ENCODE measurements around the gene CD247. TPM values are rescaled to one million over a fixed set of nuclear protein-coding genes. Genes with fewer than 3 reads are reported as not detected.

CD247 gene
- polyA plus RNA-seq (2011; rRNA removed) (0.27 and 0.30 TPM in 2 replicates), polyA plus RNA-seq (2017; fragmentation: RNase III; extraction: RNeasy Plus Mini Kit Qiagen cat#74134 plus additional on column Dnase treatment) (0.10 to 0.28 TPM (median 0.18 TPM) in 3 replicates), polyA minus RNA-seq (2011; rRNA and poly(A)+ RNA removed) (0.37 TPM in 1 of 2 replicates, not detected in the other)
- polyA plus RNA-seq (2012; cell fraction: cytosol; rRNA removed), result 0.40 and 0.49 TPM in 2 replicates
- 0.42 and 0.58 TPM in 2 replicates for polyA plus RNA-seq (2012; cell fraction: nucleus; rRNA removed)

GRCh38 chr1:167518331-167518700, at the start of gene CD247:
Gene CD247, minus strand, starts transcription at chr1:167518529. Its CDS starts 64 bp downstream, at chr1:167518465.
- FAIRE-seq (no peak), DNase-seq (ENCODE audit: low read depth in 1 of 2, low spot score in 1 of 2) (no peak), ATAC-seq (no peak)
- Histone ChIP-seq H3K27ac (no peak within 1 kb of the TSS), H3K4me2 (no peak within 1 kb of the TSS), H3K9me3 (no peaks in the 10 kb centered on the region; the same call in 2 of the 3 replicates), H3K4me1 (no peaks in the 10 kb centered on the region), H3K4me3 (no peak within 1 kb of the TSS)
- 90% methylated on average over 14 of the region's 14 CpGs for WGBS (ENCODE audit: missing lambda C conversion rate)
- TF ChIP-seq CBX2 (IDR thresholded peaks at IDR 0.05; ENCODE audit: borderline replicate concordance, low read depth) (no peak), NR3C1 (IDR thresholded peaks at IDR 0.05) (no peak), ESRRA (IDR thresholded peaks at IDR 0.05; ENCODE audit: borderline replicate concordance, low read length) (no peak), HDAC2 (IDR thresholded peaks at IDR 0.05) (no peak), RAD21 (conservative IDR thresholded peaks at IDR 0.05 in 1 of 2, IDR thresholded peaks at IDR 0.05 in 1 of 2) (no peak)
- CTCF ChIA-PET, result interaction anchor here (0.7 to 2.1 kb wide), 3 partner anchors 16 to 77 kb away, joined by 3 to 16 read pairs (median 4); no protein-coding TSS in a partner anchor
- POLR2A ChIA-PET, result no interaction called here

- peaks cover 13% of the 10 kb centered on the region; the same call in 2 of the 3 replicates for H3K4me1 ChIP-seq
- ChIA-PET POLR2A (no interaction called here), CTCF (interaction anchor here (1.2 kb wide), 1 partner anchor 120 kb away, joined by 4 read pairs; no protein-coding TSS in a partner anchor)
- no peak for FAIRE-seq
- TF ChIP-seq EHF (CRISPR knock-in tag; IDR thresholded peaks at IDR 0.05) (no peak), KDM5A (IDR thresholded peaks at IDR 0.05) (no peak), CBX2 (IDR thresholded peaks at IDR 0.05; ENCODE audit: borderline replicate concordance, low read depth) (no peak), ESRRA (IDR thresholded peaks at IDR 0.05; ENCODE audit: borderline replicate concordance, low read length) (no peak), RCOR1 (IDR thresholded peaks at IDR 0.05; ENCODE audit: low read depth, low read length) (no peak)
- ATAC-seq, result no peak
- H3K27ac ChIP-seq, result no peak overlapping the region
- 72% methylated on average over 5 of the region's 5 CpGs for WGBS (ENCODE audit: missing lambda C conversion rate)
- no peak overlapping the region for H3K4me2 ChIP-seq
- H3K4me3 ChIP-seq, result no peak overlapping the region
- no peaks in the 10 kb centered on the region for H3K9me3 ChIP-seq
- DNase-seq (ENCODE audit: low read depth in 1 of 2, low spot score in 1 of 2), result no peak
Measured at GRCh38 chr1:167567663-167568062, 49.3 kb upstream of the CD247 start.

GRCh38 chr1:167566766-167567165, 48.4 kb upstream of the CD247 start:
- DNase-seq (ENCODE audit: low read depth in 1 of 2, low spot score in 1 of 2), result no peak
- Histone ChIP-seq H3K4me1 (peaks cover 13% of the 10 kb centered on the region; the same call in 2 of the 3 replicates), H3K27ac (no peak overlapping the region), H3K4me3 (no peak overlapping the region), H3K9me3 (no peaks in the 10 kb centered on the region), H3K4me2 (no peak overlapping the region)
- 58% methylated on average over 3 of the region's 3 CpGs for WGBS (ENCODE audit: missing lambda C conversion rate)
- ChIA-PET POLR2A (no interaction called here), CTCF (interaction anchor here (0.6 to 3.1 kb wide), 5 partner anchors 10 to 230 kb away, joined by 3 to 11 read pairs (median 3); no protein-coding TSS in a partner anchor)
- ATAC-seq, result no peak
- TF ChIP-seq HDAC2 (IDR thresholded peaks at IDR 0.05) (no peak), EHMT2 (IDR thresholded peaks at IDR 0.05; ENCODE audit: low read depth) (no peak), FOXS1 (CRISPR knock-in tag; IDR thresholded peaks at IDR 0.05) (no peak), EP300 (IDR thresholded peaks at IDR 0.05) (no peak), POLR2A (IDR thresholded peaks at IDR 0.05; ENCODE audit: low read length) (no peak), JUN (IDR thresholded peaks at IDR 0.05) (no peak), BCL3 (IDR thresholded peaks at IDR 0.05) (no peak), HOXB13 (CRISPR knock-in tag; IDR thresholded peaks at IDR 0.05; ENCODE audit: low read depth) (no peak), CTCF (IDR thresholded peaks at IDR 0.05) (no peak)
- no peak for FAIRE-seq

GRCh38 chr1:167565922-167566321, 47.6 kb upstream of the CD247 start:
- H3K4me3 ChIP-seq, result no peak overlapping the region
- peaks cover 13% of the 10 kb centered on the region; the same call in 2 of the 3 replicates for H3K4me1 ChIP-seq
- POLR2A ChIA-PET, result no interaction called here
- no peak for FAIRE-seq
- ATAC-seq, result no peak
- 71% methylated on average over 5 of the region's 5 CpGs for WGBS (ENCODE audit: missing lambda C conversion rate)
- no peaks in the 10 kb centered on the region for H3K9me3 ChIP-seq
- CTCF ChIA-PET, result interaction anchor here (0.8 to 3.1 kb wide), 6 partner anchors 9 to 122 kb away, joined by 3 to 28 read pairs (median 4); partner anchors contain the start of gene CREG1
- H3K4me2 ChIP-seq, result no peak overlapping the region
- H3K27ac ChIP-seq, result no peak overlapping the region
- no peak for DNase-seq (ENCODE audit: low read depth in 1 of 2, low spot score in 1 of 2)
- TF ChIP-seq BCL3 (IDR thresholded peaks at IDR 0.05) (no peak), HES2 (IDR thresholded peaks at IDR 0.05) (no peak), CEBPB (IDR thresholded peaks at IDR 0.05) (no peak), ZSCAN20 (CRISPR knock-in tag; IDR thresholded peaks at IDR 0.05) (no peak), KDM5A (IDR thresholded peaks at IDR 0.05) (no peak), CTCF (IDR thresholded peaks at IDR 0.05) (no peak), EHF (CRISPR knock-in tag; IDR thresholded peaks at IDR 0.05) (no peak), CHD4 (IDR thresholded peaks at IDR 0.05; ENCODE audit: borderline replicate concordance) (no peak), GATA3 (IDR thresholded peaks at IDR 0.05; ENCODE audit: borderline replicate concordance) (no peak), FOSL2 (IDR thresholded peaks at IDR 0.05) (no peak), FOSL2 (CRISPR knock-in tag; IDR thresholded peaks at IDR 0.05) (no peak), ZC3H11A (IDR thresholded peaks at IDR 0.05) (no peak)
